Uterus (tissue), 2 donors: ENCODE data around the gene SIPA1L3.

Experiments
- POLR2A ChIP-seq, 2 donors: fragments of 450-650 bp; IDR thresholded peaks; one replicate each; pipeline ENCODE4 v1.6.1; 2016; ENCODE audit warnings: antibody characterized with exemption in 2 of 2, mild to moderate bottlenecking in 1 of 2, moderate library complexity in 1 of 2
- TF ChIP-seq, protein P1 (sequence below), 4 experiments: fragments of 200-600 bp in 2 of 4; fragments of 450-650 bp in 2 of 4; sonication (generic) in 2 of 4; IDR thresholded peaks; one replicate each; pipeline ENCODE4 v1.5.1; 2016 to 2019; ENCODE audit warnings: antibody characterized with exemption in 4 of 4, mild to moderate bottlenecking in 2 of 4, moderate library complexity in 1 of 4

GRCh38 chr19:38031423-38031770 is 124.4 kb downstream of the SIPA1L3 start:
- TF ChIP-seq, protein P1, sequence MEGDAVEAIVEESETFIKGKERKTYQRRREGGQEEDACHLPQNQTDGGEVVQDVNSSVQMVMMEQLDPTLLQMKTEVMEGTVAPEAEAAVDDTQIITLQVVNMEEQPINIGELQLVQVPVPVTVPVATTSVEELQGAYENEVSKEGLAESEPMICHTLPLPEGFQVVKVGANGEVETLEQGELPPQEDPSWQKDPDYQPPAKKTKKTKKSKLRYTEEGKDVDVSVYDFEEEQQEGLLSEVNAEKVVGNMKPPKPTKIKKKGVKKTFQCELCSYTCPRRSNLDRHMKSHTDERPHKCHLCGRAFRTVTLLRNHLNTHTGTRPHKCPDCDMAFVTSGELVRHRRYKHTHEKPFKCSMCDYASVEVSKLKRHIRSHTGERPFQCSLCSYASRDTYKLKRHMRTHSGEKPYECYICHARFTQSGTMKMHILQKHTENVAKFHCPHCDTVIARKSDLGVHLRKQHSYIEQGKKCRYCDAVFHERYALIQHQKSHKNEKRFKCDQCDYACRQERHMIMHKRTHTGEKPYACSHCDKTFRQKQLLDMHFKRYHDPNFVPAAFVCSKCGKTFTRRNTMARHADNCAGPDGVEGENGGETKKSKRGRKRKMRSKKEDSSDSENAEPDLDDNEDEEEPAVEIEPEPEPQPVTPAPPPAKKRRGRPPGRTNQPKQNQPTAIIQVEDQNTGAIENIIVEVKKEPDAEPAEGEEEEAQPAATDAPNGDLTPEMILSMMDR (IDR thresholded peaks at IDR 0.05), result no peak
- no peak for TF ChIP-seq POLR2A (IDR thresholded peaks at IDR 0.05)
